ENCODE results near the gene PLXNA4. TPM values are rescaled to one million over a fixed set of nuclear protein-coding genes. Genes with fewer than 3 reads are reported as not detected.

PLXNA4 gene
- total RNA-seq, 2 donors from 2014 or later: 2.1 to 8.2 TPM

DNA sequence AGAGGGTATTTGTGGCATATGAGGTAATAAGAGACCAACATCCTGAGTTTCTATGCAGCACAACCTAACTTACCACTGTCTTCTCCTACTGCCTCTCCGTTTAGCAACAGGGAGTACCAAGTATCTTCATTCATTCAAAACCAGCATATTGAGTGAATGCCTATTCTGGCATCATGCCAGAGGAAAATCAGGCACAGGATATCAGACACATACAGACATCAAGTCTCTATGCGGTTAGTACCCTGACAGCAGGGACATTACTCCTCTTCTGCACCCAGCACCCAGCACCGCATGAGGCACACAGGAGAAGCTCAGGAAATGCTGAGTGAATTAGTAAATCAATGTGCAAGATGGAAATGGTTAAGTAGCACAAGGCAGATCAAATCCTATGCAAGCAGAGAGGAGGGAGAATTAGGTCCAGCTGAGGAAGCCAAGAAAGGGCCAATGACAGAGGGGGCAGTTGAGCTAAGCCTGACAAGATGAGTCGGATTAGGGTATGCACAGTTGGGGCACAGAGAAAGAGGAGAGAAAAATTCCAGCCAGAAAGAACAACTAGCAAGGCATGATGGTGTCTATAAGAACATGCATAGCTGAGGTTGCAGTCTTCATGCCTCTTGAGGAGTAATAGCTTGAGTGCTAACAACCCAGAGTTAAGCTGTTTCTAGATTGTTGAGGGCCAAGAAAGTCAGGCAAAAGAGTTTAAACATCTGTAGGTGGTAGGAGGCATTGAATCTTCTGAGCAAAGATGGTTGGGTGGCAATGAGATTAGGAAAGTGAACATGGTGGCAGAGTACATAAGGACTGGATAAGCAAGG, 146.0 kb downstream of the PLXNA4 start:
- H3K36me3 ChIP-seq (replicated peaks in 1 of 2; ENCODE audit: insufficient read depth in 1 of 2, low read depth in 2 of 2): no peaks in the 10 kb centered on the region
- intact Hi-C loops (cut with DNase I): no loop called here
- no peak for TF ChIP-seq POLR2A (IDR thresholded peaks at IDR 0.05)
- TF ChIP-seq, protein P1, sequence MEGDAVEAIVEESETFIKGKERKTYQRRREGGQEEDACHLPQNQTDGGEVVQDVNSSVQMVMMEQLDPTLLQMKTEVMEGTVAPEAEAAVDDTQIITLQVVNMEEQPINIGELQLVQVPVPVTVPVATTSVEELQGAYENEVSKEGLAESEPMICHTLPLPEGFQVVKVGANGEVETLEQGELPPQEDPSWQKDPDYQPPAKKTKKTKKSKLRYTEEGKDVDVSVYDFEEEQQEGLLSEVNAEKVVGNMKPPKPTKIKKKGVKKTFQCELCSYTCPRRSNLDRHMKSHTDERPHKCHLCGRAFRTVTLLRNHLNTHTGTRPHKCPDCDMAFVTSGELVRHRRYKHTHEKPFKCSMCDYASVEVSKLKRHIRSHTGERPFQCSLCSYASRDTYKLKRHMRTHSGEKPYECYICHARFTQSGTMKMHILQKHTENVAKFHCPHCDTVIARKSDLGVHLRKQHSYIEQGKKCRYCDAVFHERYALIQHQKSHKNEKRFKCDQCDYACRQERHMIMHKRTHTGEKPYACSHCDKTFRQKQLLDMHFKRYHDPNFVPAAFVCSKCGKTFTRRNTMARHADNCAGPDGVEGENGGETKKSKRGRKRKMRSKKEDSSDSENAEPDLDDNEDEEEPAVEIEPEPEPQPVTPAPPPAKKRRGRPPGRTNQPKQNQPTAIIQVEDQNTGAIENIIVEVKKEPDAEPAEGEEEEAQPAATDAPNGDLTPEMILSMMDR (IDR thresholded peaks at IDR 0.05): no peak
- H3K27ac ChIP-seq: no peak overlapping the region
- H3K27me3 ChIP-seq: no peaks in the 10 kb centered on the region
- H3K4me3 ChIP-seq: no peak overlapping the region
- no peaks in the 10 kb centered on the region for H3K4me1 ChIP-seq
- DNase-seq (no peak), ATAC-seq (no peak)
- H3K9me3 ChIP-seq: no peaks in the 10 kb centered on the region
- 84 to 89% methylated on average over 4 of the region's 4 CpGs for WGBS, 2 donors

DNA sequence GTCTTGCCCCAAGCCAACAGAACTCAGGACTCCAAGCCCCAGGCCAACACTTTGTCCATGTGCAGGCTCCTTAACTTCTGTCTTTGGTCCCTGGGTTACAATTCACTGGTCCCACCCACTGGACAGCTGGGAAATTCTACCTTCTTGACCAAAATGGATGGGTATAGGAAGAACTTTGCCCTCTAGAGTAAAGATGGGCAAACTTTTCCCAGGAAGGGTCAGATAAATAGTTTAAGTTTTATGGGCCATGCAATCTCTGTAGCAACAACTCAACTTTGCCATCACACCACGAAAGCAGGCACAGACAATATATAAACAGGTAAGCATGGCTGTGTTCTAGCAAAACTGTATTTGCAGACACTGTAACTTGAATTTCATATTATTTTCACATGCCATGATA, 147.1 kb downstream of the PLXNA4 start:
- H3K27me3 ChIP-seq: no peaks in the 10 kb centered on the region
- no peak overlapping the region for H3K4me3 ChIP-seq
- DNase-seq: no peak
- ATAC-seq: no peak
- H3K4me1 ChIP-seq: no peaks in the 10 kb centered on the region
- H3K36me3 ChIP-seq (replicated peaks in 1 of 2; ENCODE audit: insufficient read depth in 1 of 2, low read depth in 2 of 2): no peaks in the 10 kb centered on the region
- H3K27ac ChIP-seq: no peak overlapping the region
- intact Hi-C loops (cut with DNase I): no loop called here
- TF ChIP-seq, protein P1 (IDR thresholded peaks at IDR 0.05): no peak
- 74 to 75% methylated on average over 1 of the region's 1 CpG for WGBS, 2 donors
- no peaks in the 10 kb centered on the region for H3K9me3 ChIP-seq

DNA sequence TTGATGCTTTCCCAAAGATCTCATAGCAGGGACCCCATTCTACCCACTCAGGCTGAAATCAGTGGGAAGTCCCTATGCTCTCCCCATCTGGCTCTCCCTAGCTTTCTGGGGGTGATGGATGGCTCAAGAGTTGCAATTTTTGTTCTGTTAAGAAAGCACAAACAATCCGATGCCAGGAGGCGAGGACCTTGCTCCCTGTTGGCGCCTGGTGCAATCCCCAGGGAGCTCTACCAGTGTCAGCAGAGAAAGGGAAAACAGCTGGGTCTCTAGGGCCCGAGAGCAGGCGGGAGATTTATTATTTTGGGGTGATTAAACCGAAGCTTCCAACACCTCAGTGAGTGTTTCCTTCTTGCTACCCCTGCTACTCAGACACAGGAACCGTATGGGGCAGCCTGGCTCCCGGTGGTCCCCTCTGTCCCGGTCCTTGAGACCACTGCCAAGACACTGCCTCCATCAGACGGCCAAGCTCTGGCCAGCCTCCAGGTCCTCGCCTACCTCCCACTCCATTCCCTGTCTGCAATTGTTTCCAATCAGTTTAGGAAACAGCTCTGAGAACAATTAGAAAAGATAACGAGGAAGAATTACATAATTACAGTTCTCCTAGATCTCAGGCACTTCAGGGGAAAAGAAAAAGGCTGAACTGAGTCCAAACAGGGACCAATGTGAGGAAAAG, 147.9 kb downstream of the PLXNA4 start:
- no peaks in the 10 kb centered on the region for H3K27me3 ChIP-seq
- H3K27ac ChIP-seq: no peak overlapping the region
- H3K9me3 ChIP-seq: no peaks in the 10 kb centered on the region
- H3K4me3 ChIP-seq: no peak overlapping the region
- no peak for TF ChIP-seq POLR2A (IDR thresholded peaks at IDR 0.05)
- TF ChIP-seq, protein P1 (IDR thresholded peaks at IDR 0.05): no peak
- no peaks in the 10 kb centered on the region for H3K4me1 ChIP-seq
- H3K36me3 ChIP-seq (replicated peaks in 1 of 2; ENCODE audit: insufficient read depth in 1 of 2, low read depth in 2 of 2): no peaks in the 10 kb centered on the region
- whole genome bisulfite sequencing, 2 donors: 50 to 55% methylated on average over 12 of the region's 12 CpGs
- intact Hi-C loops (cut with DNase I): no loop called here
- no peak for DNase-seq
- no peak for ATAC-seq

DNA sequence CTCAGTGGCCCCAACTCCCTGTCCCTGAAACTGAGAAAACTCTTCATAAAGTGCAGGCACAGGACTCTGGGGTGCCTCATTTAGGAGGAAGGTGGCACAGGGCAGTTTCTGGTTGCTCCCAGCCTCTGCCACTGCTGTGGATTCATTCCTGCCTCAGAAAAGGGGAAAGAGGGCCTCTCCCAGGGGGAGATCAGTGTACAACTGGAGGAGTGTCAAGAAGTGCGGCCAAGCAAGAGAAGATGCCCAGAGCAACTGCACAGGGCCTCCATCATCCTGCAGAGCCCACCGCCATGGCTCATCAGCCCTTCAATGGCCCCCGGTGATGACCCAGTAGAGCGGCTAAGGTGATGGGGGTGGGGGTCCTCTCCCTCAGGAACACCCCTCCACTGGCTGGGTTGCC, 150.3 kb downstream of the PLXNA4 start:
- Histone ChIP-seq H3K27ac (no peak overlapping the region), H3K9me3 (no peaks in the 10 kb centered on the region), H3K4me1 (no peaks in the 10 kb centered on the region), H3K27me3 (no peaks in the 10 kb centered on the region), H3K36me3 (replicated peaks in 1 of 2; ENCODE audit: insufficient read depth in 1 of 2, low read depth in 2 of 2) (no peaks in the 10 kb centered on the region), H3K4me3 (no peak overlapping the region)
- TF ChIP-seq, protein P1 (IDR thresholded peaks at IDR 0.05): no peak
- TF ChIP-seq POLR2A (IDR thresholded peaks at IDR 0.05): no peak
- 90 to 92% methylated on average over 2 to 4 of the region's 4 CpGs for WGBS, 2 donors
- ATAC-seq (no peak), DNase-seq (no peak)
- intact Hi-C loops (cut with DNase I): no loop called here

Measured in body of pancreas (tissue), 4 donors.